IMR-90 (cell line): ENCODE measurements around the gene MED13. TPM values are rescaled to one million over a fixed set of nuclear protein-coding genes. Genes with fewer than 3 reads are reported as not detected.

Source experiments
- ATAC-seq: fragments of 200-7000 bp; cut with Tn5 transposase; 2 replicates; pipeline ENCODE4 v1.9.1; 2020; ENCODE audit warnings: low read depth, mild to moderate bottlenecking, moderate library complexity
- BruUV-seq: library from RNA; stranded (reverse); fragments of 400-500 nt; replicated peaks from 2 replicates; lab custom pipeline; 2021; lab: Mats Ljungman, UMichigan
- CTCF ChIA-PET: fragments of 300-600 bp; formaldehyde crosslinking; extraction: SDS; loops from one replicate; lab custom pipeline; 2021; ENCODE audit warnings: antibody characterized with exemption; lab: Yijun Ruan, JAX
- POLR2A ChIA-PET: fragments of 300-600 bp; sonication (Branson Sonifier 250); formaldehyde crosslinking; loops from one replicate; lab custom pipeline; 2022; ENCODE audit warnings: antibody characterized with exemption; ENCODE audit not compliant: unreplicated experiment; lab: Charles Lee
- DNase-seq: peaks from one replicate; pipeline ENCODE4 v3.0.0; 2013
- H2AFZ ChIP-seq: replicated peaks from 2 replicates; pipeline ENCODE3; 2013; ENCODE audit warnings: low read length, mild to moderate bottlenecking; ENCODE audit not compliant: poor library complexity
- H2AK5ac ChIP-seq: 2 replicates; pipeline ENCODE4 v1.6.1; 2013; ENCODE audit warnings: low read depth, low read length, inconsistent platforms
- H2AK9ac ChIP-seq: replicated peaks from 2 replicates; pipeline ENCODE3; 2013; ENCODE audit warnings: mild to moderate bottlenecking, low read depth, low read length, moderate library complexity; ENCODE audit not compliant: poor library complexity
- H2BK120ac ChIP-seq: 2 replicates; pipeline ENCODE4 v1.6.1; 2013; ENCODE audit warnings: low read depth, low read length, inconsistent platforms
- H2BK15ac ChIP-seq: 3 replicates; pipeline ENCODE4 v1.6.1; 2013; ENCODE audit warnings: low read depth, low read length, inconsistent platforms
- H2BK20ac ChIP-seq: 2 replicates; pipeline ENCODE4 v1.6.1; 2013; ENCODE audit warnings: low read depth, mild to moderate bottlenecking, inconsistent platforms, low read length, moderate library complexity
- H2BK5ac ChIP-seq: 2 replicates; pipeline ENCODE4 v1.6.1; 2013; ENCODE audit warnings: mild to moderate bottlenecking, low read depth, low read length, inconsistent platforms; ENCODE audit not compliant: poor library complexity, severe bottlenecking
- H3K14ac ChIP-seq: replicated peaks from 2 replicates; pipeline ENCODE4 v1.6.1; 2013; ENCODE audit warnings: low read depth, low read length, inconsistent platforms
- H3K18ac ChIP-seq: 2 replicates; pipeline ENCODE4 v1.6.1; 2013; ENCODE audit warnings: low read depth, low read length, control low read depth
- H3K23ac ChIP-seq: 2 replicates; pipeline ENCODE4 v1.6.1; 2013; ENCODE audit warnings: low read depth, low read length, inconsistent platforms
- H3K27ac ChIP-seq: 2 replicates; pipeline ENCODE4 v1.5.1; 2013; ENCODE audit warnings: mild to moderate bottlenecking, control low read depth, low read length; ENCODE audit not compliant: insufficient read depth
- H3K27me3 ChIP-seq: 2 replicates; pipeline ENCODE4 v1.6.1; 2013; ENCODE audit warnings: low read length; ENCODE audit not compliant: control insufficient read depth, insufficient read depth
- H3K36me3 ChIP-seq: 2 replicates; pipeline ENCODE4 v1.6.1; 2013; ENCODE audit warnings: low read length, mixed read lengths; ENCODE audit not compliant: control insufficient read depth, insufficient read depth
- H3K4ac ChIP-seq: 2 replicates; pipeline ENCODE4 v1.6.1; 2013; ENCODE audit warnings: low read depth, low read length, inconsistent platforms
- H3K4me1 ChIP-seq: 2 replicates; pipeline ENCODE4 v1.6.1; 2013; ENCODE audit warnings: low read length, mixed read lengths; ENCODE audit not compliant: control insufficient read depth, insufficient read depth
- H3K4me2 ChIP-seq: 2 replicates; pipeline ENCODE4 v1.6.1; 2013; ENCODE audit warnings: low read depth, mild to moderate bottlenecking, control low read depth, low read length, moderate library complexity
- H3K4me3 ChIP-seq: 2 replicates; pipeline ENCODE4 v1.5.1; 2013; ENCODE audit warnings: low read depth, mild to moderate bottlenecking, control low read depth, low read length, moderate library complexity; ENCODE audit not compliant: insufficient read depth
- H3K56ac ChIP-seq: 2 replicates; pipeline ENCODE4 v1.6.1; 2013; ENCODE audit warnings: low read length, inconsistent platforms; ENCODE audit not compliant: insufficient read depth; ENCODE audit errors: extremely low read depth
- H3K79me1 ChIP-seq, 2 experiments: 2 replicates each; pipeline ENCODE4 v1.6.1; 2013; ENCODE audit warnings: low read length in 2 of 2, inconsistent platforms in 1 of 2, low read depth in 1 of 2
- H3K9ac ChIP-seq: 2 replicates; pipeline ENCODE4 v1.6.1; 2013; ENCODE audit warnings: low read depth, low read length, control low read depth
- H3K9me1 ChIP-seq: 2 replicates; pipeline ENCODE4 v1.6.1; 2013; ENCODE audit warnings: low read length, inconsistent platforms; ENCODE audit not compliant: insufficient read depth
- H3K9me3 ChIP-seq: 2 replicates; pipeline ENCODE4 v1.6.1; 2013; ENCODE audit warnings: low read length; ENCODE audit not compliant: control insufficient read depth, insufficient read depth
- H4K20me1 ChIP-seq: 2 replicates; pipeline ENCODE4 v1.6.1; 2013; ENCODE audit warnings: low read length, inconsistent platforms; ENCODE audit not compliant: insufficient read depth
- H4K5ac ChIP-seq: 2 replicates; pipeline ENCODE4 v1.6.1; 2013; ENCODE audit warnings: mild to moderate bottlenecking, low read depth, low read length, control low read depth
- H4K8ac ChIP-seq, 2 experiments: 2 replicates each; pipeline ENCODE4 v1.6.1; 2013; ENCODE audit warnings: low read depth in 2 of 2, low read length in 2 of 2, control low read depth in 1 of 2, inconsistent platforms in 1 of 2
- H4K91ac ChIP-seq: 2 replicates; pipeline ENCODE4 v1.6.1; 2013; ENCODE audit warnings: low read depth, low read length, inconsistent platforms; ENCODE audit not compliant: insufficient read depth
- MAFK ChIP-seq: IDR thresholded peaks from 2 replicates; pipeline ENCODE4 v1.6.1; 2012; ENCODE audit warnings: low read depth, low read length, improper control_type of control experiment
- whole genome bisulfite sequencing, 2 experiments: methylation state at CpG; one replicate each; pipeline versions ENCODE4 v1.1.5 to v1.1.7; 2013; ENCODE audit warnings: missing lambda C conversion rate in 2 of 2; ENCODE audit not compliant: insufficient read length in 1 of 2; ENCODE audit errors: extremely low coverage in 2 of 2; 5-methylcytosine and 5-hydroxymethylcytosine counted together
- dilution Hi-C: fragments of 300-500 bp; cut with HindIII; formaldehyde crosslinking; loops from one replicate; pipeline ENCODE4 v1.14.3; 2018; ENCODE audit warnings: low sequenced_read_pairs; ENCODE audit not compliant: unreplicated experiment
- in situ Hi-C: fragments of 300-500 bp; cut with MboI; formaldehyde crosslinking; loops from 3 replicates; pipeline ENCODE4 v1.14.3; 2019; ENCODE audit warnings: low sequenced_read_pairs, inconsistent platforms, mixed read lengths
- intact Hi-C: fragments of 100-400 bp; cut with micrococcal nuclease; formaldehyde crosslinking; loops from 2 replicates; pipeline ENCODE4 v1.10.0; 2022
- polyA plus RNA-seq, 3 experiments: library from polyadenylated mRNA; depleted of rRNA; stranded (reverse); fragments of >200 nt; gene quantifications; 2 replicates each; pipeline ENCODE4 v1.2.3, GENCODE V29; 2012; ENCODE audit warnings: low replicate concordance in 1 of 3
- total RNA-seq: library from RNA; depleted of rRNA; stranded (reverse); fragments of >200 nt; gene quantifications from 2 replicates; pipeline ENCODE4 v1.2.3, GENCODE V29; 2012

Gene MED13
- total and polyA plus RNA-seq, 2 of the 4 experiments (the other 2 are of a cell fraction) = 9.7 to 67.2 TPM

DNA sequence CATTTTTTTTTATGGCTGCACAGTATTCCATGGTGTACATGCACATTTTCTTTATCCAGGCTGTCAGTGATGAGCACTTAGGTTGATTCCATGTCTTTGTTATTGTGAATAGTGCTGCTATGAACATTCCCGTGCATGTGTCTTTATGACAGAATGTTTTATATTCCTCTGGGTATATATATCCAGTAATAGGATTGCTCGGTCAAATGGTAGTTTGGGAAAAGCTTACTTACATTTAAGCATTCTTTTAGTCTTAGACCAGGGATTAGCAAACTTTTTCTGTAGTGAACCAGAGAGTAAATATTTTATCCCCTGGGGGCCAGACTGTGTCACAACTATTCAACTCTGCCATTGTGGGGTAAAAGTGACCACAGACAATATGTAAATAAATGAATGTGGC, 40.2 kb downstream of the MED13 start:
- Histone ChIP-seq H3K4ac (no peak overlapping the region), H2AK5ac (no peak overlapping the region), H2BK120ac (no peak overlapping the region), H3K4me2 (no peak overlapping the region), H2BK20ac (no peak overlapping the region), H3K14ac (no peak overlapping the region), H3K4me3 (no peak overlapping the region), H3K9me3 (no peaks in the 10 kb centered on the region), H3K56ac (no peak overlapping the region), H3K9ac (no peak overlapping the region), H3K27ac (no peak overlapping the region), H4K5ac (no peak overlapping the region), H2AK9ac (no peak overlapping the region), H3K4me1 (no peaks in the 10 kb centered on the region; the same call in 1 of the 2 replicates), H3K9me1 (no peaks in the 10 kb centered on the region), H3K18ac (no peak overlapping the region), H2BK5ac (no peak overlapping the region), H4K20me1 (peaks cover 4% of the 10 kb centered on the region), H3K79me1 (peaks cover 11 to 43% of the 10 kb centered on the region in 2 experiments), H3K36me3 (peaks cover 35% of the 10 kb centered on the region), H4K8ac (no peak overlapping the region; a peak in 1 of 4 replicates), H3K23ac (no peak overlapping the region), H2AFZ (no peak overlapping the region), H4K91ac (no peak overlapping the region), H3K27me3 (no peaks in the 10 kb centered on the region), H2BK15ac (no peak overlapping the region)
- dilution Hi-C loops = no loop called here
- intact Hi-C loops = no loop called here
- no CpG with 5 or more reads among the region's 2 CpGs for WGBS, 2 experiments
- ChIA-PET CTCF (no interaction called here), POLR2A (no interaction called here)
- peak; percentile 71 for ATAC-seq
- BruUV-seq = no TSS peak
- no peak for DNase-seq
- no peak for TF ChIP-seq MAFK
- in situ Hi-C loops = no loop called here
